Body of pancreas (tissue), 4 donors: ENCODE data around the gene HIBADH.

Source experiments
- CTCF ChIP-seq, 7 experiments: fragments of 450-650 bp in 4 of 7; fragments of 200-600 bp in 3 of 7; sonication (generic) in 3 of 7; IDR thresholded peaks; one replicate each; pipeline ENCODE4 v1.5.1; 2016 to 2019; ENCODE audit warnings: antibody characterized with exemption in 7 of 7
- POLR2A ChIP-seq, 3 donors: fragments of 450-650 bp; IDR thresholded peaks; one replicate each; pipeline ENCODE4 v1.6.1; 2016; ENCODE audit warnings: antibody characterized with exemption in 3 of 3, mild to moderate bottlenecking in 2 of 3

GRCh38 chr7:27482219-27482618, 180.5 kb downstream of the HIBADH start:
- TF ChIP-seq POLR2A (IDR thresholded peaks at IDR 0.05): no peak
- TF ChIP-seq CTCF (IDR thresholded peaks at IDR 0.05): no peak
